HCT116 (cell line): Measurements from ENCODE around the gene C11orf58. TPM values are rescaled to one million over a fixed set of nuclear protein-coding genes. Genes with fewer than 3 reads are reported as not detected.

ENCODE experiments used
- ATAC-seq: fragments of 200-7000 bp; cut with Tn5 transposase; 2 replicates; pipeline ENCODE4 v1.9.1; 2020; ENCODE audit warnings: mild to moderate bottlenecking, moderate library complexity
- BruUV-seq: library from RNA; stranded (reverse); fragments of 400-500 nt; replicated peaks from 2 replicates; lab custom pipeline; 2021; lab: Mats Ljungman, UMichigan
- CTCF ChIA-PET: fragments of 300-600 bp; sonication (Branson Sonifier 250); formaldehyde crosslinking; loops from one replicate; lab custom pipeline; 2021; ENCODE audit warnings: antibody characterized with exemption; lab: Charles Lee
- POLR2A ChIA-PET: fragments of 300-600, 350-600 bp; sonication (Branson Sonifier 250); formaldehyde crosslinking; loops from one replicate; lab custom pipeline; 2021; ENCODE audit warnings: antibody characterized with exemption; lab: Charles Lee
- RAD21 ChIA-PET, 2 experiments: fragments of 300-600 bp; sonication (Branson Sonifier 250); formaldehyde crosslinking; loops; one replicate each; lab custom pipeline; 2023; ENCODE audit warnings: low total read pairs in 2 of 2; ENCODE audit not compliant: uncharacterized antibody in 2 of 2, unreplicated experiment in 2 of 2, low non-redundant PET in 1 of 2; lab: Charles Lee
- DNase-seq: peaks from one replicate; pipeline ENCODE4 v3.0.0-alpha.2; 2010; ENCODE audit warnings: low read depth, low spot score
- H2AFZ ChIP-seq: fragments of 200-600 bp; shearing (Covaris generic), sonication (generic); 2 replicates; pipeline ENCODE4 v1.6.1; 2017; ENCODE audit warnings: low read depth, mixed run types, mixed read lengths, antibody characterized with exemption, low read length; ENCODE audit not compliant: poor library complexity, severe bottlenecking
- H3K27ac ChIP-seq: 2 replicates; pipeline ENCODE4 v1.5.1; 2012; ENCODE audit warnings: low read depth, low read length
- H3K27me3 ChIP-seq: fragments of 200-600 bp; sonication (generic); 2 replicates; pipeline ENCODE4 v1.6.1; 2016; ENCODE audit warnings: mixed run types, low read length, mixed read lengths; ENCODE audit not compliant: insufficient read depth
- H3K36me3 ChIP-seq, 2 experiments: fragments of 200-500 bp in 1 of 2; fragments of 200-600 bp in 1 of 2; sonication (Bioruptor generic) in 1 of 2; sonication (generic) in 1 of 2; 2 replicates each; pipeline versions ENCODE4 v1.5.1 to v1.6.1; 2014 to 2016; ENCODE audit warnings: low read length in 2 of 2, inconsistent platforms in 1 of 2, mixed read lengths in 1 of 2, mixed run types in 1 of 2; ENCODE audit not compliant: insufficient read depth in 2 of 2, control insufficient read depth in 1 of 2
- H3K4me1 ChIP-seq, 2 experiments: fragments of 200-600 bp in 1 of 2; sonication (generic) in 1 of 2; 2 replicates each; pipeline versions ENCODE4 v1.5.1 to v1.6.1; 2012 to 2017; ENCODE audit warnings: low read length in 2 of 2, inconsistent platforms in 1 of 2, mild to moderate bottlenecking in 1 of 2, mixed read lengths in 1 of 2, mixed run types in 1 of 2, moderate library complexity in 1 of 2; ENCODE audit not compliant: insufficient read depth in 2 of 2, control insufficient read depth in 1 of 2
- H3K4me2 ChIP-seq: fragments of 200-600 bp; sonication (generic); 2 replicates; pipeline ENCODE4 v1.6.1; 2017; ENCODE audit warnings: mixed run types, low read length, mixed read lengths
- H3K4me3 ChIP-seq, 2 experiments: fragments of 200-600 bp in 1 of 2; sonication (generic) in 1 of 2; replicated peaks in 1 of 2; 2 replicates each; pipeline ENCODE4 v1.5.1; 2011 to 2016; ENCODE audit warnings: low read length in 2 of 2, control low read depth in 1 of 2, low read depth in 1 of 2, mild to moderate bottlenecking in 1 of 2, mixed read lengths in 1 of 2, mixed run types in 1 of 2
- H3K79me2 ChIP-seq: fragments of 200-600 bp; sonication (generic); 2 replicates; pipeline ENCODE4 v1.6.1; 2017; ENCODE audit warnings: mild to moderate bottlenecking, mixed run types, low read length, moderate library complexity, mixed read lengths; ENCODE audit not compliant: insufficient read depth
- H3K9ac ChIP-seq: fragments of 200-600 bp; sonication (generic); 2 replicates; pipeline ENCODE4 v1.6.1; 2016; ENCODE audit warnings: low read length, mixed read lengths
- H3K9me2 ChIP-seq: fragments of 200-600 bp; sonication (generic), shearing (Covaris generic); 2 replicates; pipeline ENCODE4 v1.6.1; 2017; ENCODE audit warnings: mixed run types, mild to moderate bottlenecking, moderate library complexity; ENCODE audit not compliant: insufficient read depth
- H3K9me3 ChIP-seq, 2 experiments: fragments of 200-500 bp in 1 of 2; fragments of 200-600 bp in 1 of 2; sonication (Bioruptor generic) in 1 of 2; sonication (generic) in 1 of 2; 2 replicates each; pipeline ENCODE4 v1.6.1; 2014 to 2017; ENCODE audit warnings: low read length in 2 of 2, mixed read lengths in 2 of 2, inconsistent platforms in 1 of 2, low read depth in 1 of 2, mild to moderate bottlenecking in 1 of 2, mixed run types in 1 of 2, moderate library complexity in 1 of 2; ENCODE audit not compliant: control insufficient read depth in 1 of 2, insufficient read depth in 1 of 2
- H4K20me1 ChIP-seq: fragments of 200-600 bp; sonication (generic), shearing (Covaris generic); 2 replicates; pipeline ENCODE4 v1.6.1; 2017; ENCODE audit warnings: mixed run types, mild to moderate bottlenecking, moderate library complexity; ENCODE audit not compliant: insufficient read depth
- CEBPB ChIP-seq: IDR thresholded peaks from 2 replicates; pipeline ENCODE4 v1.6.1; 2012; ENCODE audit warnings: low read depth
- EZH2phosphoT487 ChIP-seq: fragments of 200-600 bp; IDR thresholded peaks from 2 replicates; pipeline ENCODE4 v1.6.1; 2018; ENCODE audit warnings: antibody characterized with exemption, borderline replicate concordance
- POLR2A ChIP-seq: IDR thresholded peaks from 2 replicates; pipeline ENCODE4 v1.7.0; 2011; ENCODE audit warnings: borderline replicate concordance; ENCODE audit not compliant: insufficient read depth, insufficient read length; ENCODE audit errors: extremely low read depth
- POLR2AphosphoS5 ChIP-seq: IDR thresholded peaks from 2 replicates; pipeline ENCODE4 v1.6.1; 2011; ENCODE audit warnings: mild to moderate bottlenecking, low read depth, low read length, moderate library complexity
- SIN3A ChIP-seq: IDR thresholded peaks from 2 replicates; pipeline ENCODE4 v1.6.1; 2012; ENCODE audit warnings: low read depth
- SP1 ChIP-seq: IDR thresholded peaks from 2 replicates; pipeline ENCODE4 v1.6.1; 2012; ENCODE audit warnings: low read depth
- TCF7L2 ChIP-seq: IDR thresholded peaks from 2 replicates; pipeline ENCODE4 v1.7.0; 2011; ENCODE audit warnings: borderline replicate concordance, inconsistent platforms; ENCODE audit not compliant: insufficient read depth, insufficient read length; ENCODE audit errors: extremely low read depth
- YY1 ChIP-seq: IDR thresholded peaks from 2 replicates; pipeline ENCODE4 v1.6.1; 2011; ENCODE audit warnings: low read length, low read depth, moderate library complexity, mild to moderate bottlenecking; ENCODE audit not compliant: insufficient replicate concordance; ENCODE audit errors: extremely low read depth
- ZNF274 ChIP-seq: fragments of 200-500 bp; sonication (Bioruptor generic); IDR thresholded peaks from 2 replicates; pipeline ENCODE4 v1.6.1; 2014; ENCODE audit warnings: mild to moderate bottlenecking, low read depth, low read length, inconsistent platforms
- intact Hi-C: fragments of 100-400 bp; cut with micrococcal nuclease; formaldehyde crosslinking; loops from 2 replicates; pipeline ENCODE4 v1.10.0; 2022
- total RNA-seq: library from RNA; stranded (reverse); gene quantifications from one replicate; pipeline ENCODE4 v1.2.1, GENCODE V29; 2021; ENCODE audit not compliant: unreplicated experiment
- TF ChIP-seq, protein P1 (sequence below): IDR thresholded peaks from 2 replicates; pipeline ENCODE4 v1.6.1; 2012

Gene C11orf58
- total RNA-seq, 1 experiment from 2014 or later: 108 TPM

DNA sequence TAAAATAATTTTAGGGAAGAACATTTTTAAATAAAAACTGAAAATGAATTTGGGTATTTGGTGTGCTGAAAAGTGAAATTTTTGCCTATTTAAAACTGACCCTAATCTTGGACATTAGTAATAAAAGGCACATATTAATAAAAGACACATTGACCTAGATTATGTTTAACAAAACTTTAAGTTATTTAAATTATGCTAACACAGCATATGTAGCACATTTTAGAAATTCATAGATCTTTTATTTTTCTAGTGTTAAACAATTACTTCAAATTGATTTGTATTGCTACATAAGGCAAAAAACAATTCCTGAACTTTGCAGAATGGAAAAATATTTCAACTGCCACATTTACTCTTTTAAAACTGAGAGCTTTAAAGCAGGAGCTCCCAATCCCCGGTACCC, 10.6 kb downstream of the C11orf58 start:
- Histone ChIP-seq H2AFZ (no peak overlapping the region), H3K36me3 (peaks cover 65 to 76% of the 10 kb centered on the region in 2 experiments), H3K79me2 (peaks cover 45% of the 10 kb centered on the region), H3K9me3 (no peaks in the 10 kb centered on the region), H4K20me1 (peaks cover 3% of the 10 kb centered on the region; the same call in 1 of the 2 replicates), H3K4me1 (no peaks in the 10 kb centered on the region), H3K9me2 (no peaks in the 10 kb centered on the region), H3K27me3 (no peaks in the 10 kb centered on the region), H3K9ac (no peak overlapping the region), H3K27ac (no peak overlapping the region), H3K4me3 (no peak overlapping the region), H3K4me2 (no peak overlapping the region)
- intact Hi-C loops: no loop called here
- BruUV-seq: no TSS peak
- CTCF ChIA-PET: no interaction called here
- DNase-seq (no peak), ATAC-seq (no peak)
- RAD21 ChIA-PET: no interaction called here
- POLR2A ChIA-PET: no interaction called here
- TF ChIP-seq SP1 (no peak), SIN3A (no peak), TCF7L2 (no peak), CEBPB (no peak), ZNF274 (no peak), POLR2A (no peak), YY1 (no peak), POLR2AphosphoS5 (no peak)
- TF ChIP-seq, protein P1, sequence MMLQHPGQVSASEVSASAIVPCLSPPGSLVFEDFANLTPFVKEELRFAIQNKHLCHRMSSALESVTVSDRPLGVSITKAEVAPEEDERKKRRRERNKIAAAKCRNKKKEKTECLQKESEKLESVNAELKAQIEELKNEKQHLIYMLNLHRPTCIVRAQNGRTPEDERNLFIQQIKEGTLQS: no peak

DNA sequence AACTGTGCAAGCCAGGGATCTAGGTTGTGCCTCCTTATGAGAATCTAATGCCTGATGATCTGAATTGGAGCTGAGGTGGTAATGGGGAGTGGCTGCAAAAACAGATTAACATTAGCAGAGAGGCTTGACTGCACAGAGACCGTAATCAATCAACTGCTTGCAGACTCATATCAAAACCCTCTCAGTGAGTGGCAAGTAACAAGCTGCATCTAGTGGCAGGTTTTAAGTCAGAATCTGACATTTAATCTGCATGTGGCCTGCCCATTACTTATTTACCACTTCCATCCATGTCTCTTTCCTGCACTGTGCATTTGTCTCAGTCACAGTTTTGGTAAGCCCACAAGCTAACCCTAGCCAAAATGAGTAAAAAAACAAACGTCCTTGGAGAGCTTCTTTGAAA, 11.2 kb downstream of the C11orf58 start:
- ChIA-PET RAD21 (no interaction called here), POLR2A (no interaction called here), CTCF (no interaction called here)
- Histone ChIP-seq H3K4me2 (no peak overlapping the region), H3K4me3 (no peak overlapping the region), H3K36me3 (peaks cover 67 to 77% of the 10 kb centered on the region in 2 experiments), H3K79me2 (peaks cover 39% of the 10 kb centered on the region), H3K4me1 (no peaks in the 10 kb centered on the region), H2AFZ (no peak overlapping the region), H3K27ac (no peak overlapping the region), H3K27me3 (no peaks in the 10 kb centered on the region), H4K20me1 (no peaks in the 10 kb centered on the region), H3K9ac (no peak overlapping the region), H3K9me2 (no peaks in the 10 kb centered on the region), H3K9me3 (no peaks in the 10 kb centered on the region)
- DNase-seq: no peak
- TF ChIP-seq EZH2phosphoT487: no peak
- no peak for ATAC-seq
- intact Hi-C loops: no loop called here
- BruUV-seq: no TSS peak
